ENCODE measurements around the gene ZC2HC1B.

- TF ChIP-seq, protein P1, sequence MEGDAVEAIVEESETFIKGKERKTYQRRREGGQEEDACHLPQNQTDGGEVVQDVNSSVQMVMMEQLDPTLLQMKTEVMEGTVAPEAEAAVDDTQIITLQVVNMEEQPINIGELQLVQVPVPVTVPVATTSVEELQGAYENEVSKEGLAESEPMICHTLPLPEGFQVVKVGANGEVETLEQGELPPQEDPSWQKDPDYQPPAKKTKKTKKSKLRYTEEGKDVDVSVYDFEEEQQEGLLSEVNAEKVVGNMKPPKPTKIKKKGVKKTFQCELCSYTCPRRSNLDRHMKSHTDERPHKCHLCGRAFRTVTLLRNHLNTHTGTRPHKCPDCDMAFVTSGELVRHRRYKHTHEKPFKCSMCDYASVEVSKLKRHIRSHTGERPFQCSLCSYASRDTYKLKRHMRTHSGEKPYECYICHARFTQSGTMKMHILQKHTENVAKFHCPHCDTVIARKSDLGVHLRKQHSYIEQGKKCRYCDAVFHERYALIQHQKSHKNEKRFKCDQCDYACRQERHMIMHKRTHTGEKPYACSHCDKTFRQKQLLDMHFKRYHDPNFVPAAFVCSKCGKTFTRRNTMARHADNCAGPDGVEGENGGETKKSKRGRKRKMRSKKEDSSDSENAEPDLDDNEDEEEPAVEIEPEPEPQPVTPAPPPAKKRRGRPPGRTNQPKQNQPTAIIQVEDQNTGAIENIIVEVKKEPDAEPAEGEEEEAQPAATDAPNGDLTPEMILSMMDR (IDR thresholded peaks at IDR 0.05): no peak
- TF ChIP-seq POLR2A (IDR thresholded peaks at IDR 0.05): no peak
These were observed 64.6 kb downstream of the ZC2HC1B start for GRCh38 chr6:143928853-143929252.
